Activated T-cell treated with anti-CD3 and anti-CD28 coated beads, Interleukin-2, amount 50 U/mL, for 72 hours (primary cell): ENCODE data around the gene GRM8. TPM values are rescaled to one million over a fixed set of nuclear protein-coding genes. Genes with fewer than 3 reads are reported as not detected.

Experiments
- ATAC-seq, 2 donors: fragments of 150-1000 bp; cut with Tn5 transposase; replicated peaks in 1 of 2; 2 replicates each; pipeline ENCODE4 v1.10.0; 2021; ENCODE audit warnings: moderate library complexity in 2 of 2, mild to moderate bottlenecking in 1 of 2
- DNase-seq, 2 donors: peaks; one replicate each; pipeline ENCODE4 v3.0.0; 2021 to 2022; ENCODE audit warnings: mixed read lengths in 1 of 2
- H3K27ac Mint-ChIP-seq: one replicate; pipeline ENCODE4 v1.8.0; 2022; ENCODE audit warnings: mild to moderate bottlenecking, moderate library complexity, mixed read lengths
- H3K27me3 Mint-ChIP-seq: one replicate; pipeline ENCODE4 v1.8.0; 2022; ENCODE audit warnings: low read depth, mixed read lengths
- H3K36me3 Mint-ChIP-seq, 2 donors: one replicate each; pipeline ENCODE4 v1.8.0; 2022; ENCODE audit warnings: mixed read lengths in 2 of 2, mild to moderate bottlenecking in 1 of 2; ENCODE audit not compliant: insufficient read depth in 2 of 2
- H3K4me1 Mint-ChIP-seq: one replicate; pipeline ENCODE4 v1.8.0; 2022; ENCODE audit warnings: low read depth, mixed read lengths
- H3K4me3 Mint-ChIP-seq, 2 donors: one replicate each; pipeline ENCODE4 v1.8.0; 2022; ENCODE audit warnings: mild to moderate bottlenecking in 2 of 2, mixed read lengths in 2 of 2, moderate library complexity in 2 of 2
- H3K9me3 Mint-ChIP-seq, 2 donors: one replicate each; pipeline ENCODE4 v1.8.0; 2022; ENCODE audit warnings: mixed read lengths in 2 of 2
- total RNA-seq, 2 donors: library from RNA; stranded (reverse); gene quantifications; one replicate each; pipeline ENCODE4 v1.2.3, GENCODE V29; 2022

Gene GRM8
- total RNA-seq, 2 donors from 2014 or later = not detected

DNA sequence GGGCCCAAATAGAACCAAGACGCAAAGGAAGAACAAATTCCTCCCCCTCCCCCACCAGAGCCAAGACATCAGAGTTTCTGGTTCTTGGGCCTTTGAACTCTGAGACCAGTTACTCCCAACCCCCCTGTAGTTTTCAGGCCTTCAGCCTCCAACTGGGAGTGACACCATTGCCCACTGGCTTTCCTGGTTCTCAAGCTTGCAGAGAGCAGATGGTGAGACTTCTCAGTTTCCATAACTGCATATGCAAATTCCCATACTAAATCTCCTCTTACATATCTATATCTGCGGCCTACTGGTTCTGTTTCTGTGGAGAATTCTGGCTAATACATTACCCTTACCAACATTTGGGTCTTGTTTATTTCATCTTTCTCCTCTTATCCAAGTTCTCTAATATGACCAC is 762.9 kb downstream of the GRM8 start:
- H3K36me3 Mint-ChIP-seq = no peaks in the 10 kb centered on the region
- no peak overlapping the region for H3K27ac Mint-ChIP-seq
- peaks cover 4 to 7% of the 10 kb centered on the region in 2 donors for H3K9me3 Mint-ChIP-seq
- H3K4me3 Mint-ChIP-seq = no peak overlapping the region
- ATAC-seq = no peak
- no peak for DNase-seq
- H3K27me3 Mint-ChIP-seq = no peaks in the 10 kb centered on the region
- no peaks in the 10 kb centered on the region for H3K4me1 Mint-ChIP-seq

DNA sequence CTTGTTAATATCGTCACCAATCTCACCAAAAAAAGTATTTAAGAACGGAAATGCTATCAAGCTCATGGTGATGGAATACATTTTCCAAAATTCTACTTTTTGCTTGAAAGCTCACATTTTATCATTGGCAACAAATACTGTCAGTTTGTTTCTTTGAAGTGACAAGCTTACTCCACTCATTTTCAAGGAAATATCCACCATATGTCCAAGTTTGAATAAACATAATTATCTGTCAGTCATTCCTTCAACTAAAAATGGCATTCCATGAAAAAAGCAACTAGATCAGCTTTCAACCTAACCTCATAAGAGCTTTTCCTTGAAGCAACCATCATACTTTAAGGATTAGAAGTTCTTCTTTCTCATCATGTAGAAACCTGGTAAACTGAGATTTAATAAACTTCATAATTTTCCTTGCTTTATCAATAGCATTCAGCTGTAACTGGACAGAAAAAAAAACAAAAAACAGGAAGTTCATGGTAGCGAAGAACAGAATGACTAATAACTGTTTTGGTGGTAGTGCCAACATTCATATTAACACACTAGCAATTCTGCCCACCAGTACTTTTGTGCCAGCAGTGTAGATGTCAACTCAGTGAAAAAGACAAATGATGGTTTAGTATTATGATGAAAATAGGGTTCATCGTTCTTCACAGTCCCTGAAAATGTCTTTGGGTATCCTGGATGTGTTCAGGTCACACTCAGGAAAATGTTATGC is 764.9 kb downstream of the GRM8 start:
- no peaks in the 10 kb centered on the region for H3K4me1 Mint-ChIP-seq
- no peak for DNase-seq
- no peaks in the 10 kb centered on the region for H3K36me3 Mint-ChIP-seq
- H3K4me3 Mint-ChIP-seq = no peak overlapping the region
- peaks cover 3 to 6% of the 10 kb centered on the region in 2 donors for H3K9me3 Mint-ChIP-seq
- no peaks in the 10 kb centered on the region for H3K27me3 Mint-ChIP-seq
- H3K27ac Mint-ChIP-seq = no peak overlapping the region
- ATAC-seq = no peak

DNA sequence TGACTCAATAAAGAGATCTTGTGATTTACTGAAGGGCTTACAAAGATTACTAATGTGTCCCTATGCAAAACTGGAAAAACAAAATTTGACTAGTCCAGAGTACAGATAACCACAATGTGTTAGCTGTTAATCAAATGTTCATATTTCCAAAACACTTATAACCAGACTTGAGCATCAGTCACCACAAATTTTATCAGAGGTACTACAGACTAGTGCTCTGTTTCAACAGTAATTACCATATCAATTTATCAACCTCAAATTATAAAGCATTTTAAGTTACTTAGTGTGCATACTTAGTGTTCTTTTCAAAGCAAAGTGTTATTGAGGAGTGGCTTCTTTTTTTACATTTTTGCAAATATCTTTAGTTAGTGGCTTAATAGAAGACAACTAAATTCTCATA is 765.9 kb downstream of the GRM8 start:
- no peaks in the 10 kb centered on the region for H3K36me3 Mint-ChIP-seq
- no peak overlapping the region for H3K4me3 Mint-ChIP-seq
- no peak overlapping the region for H3K27ac Mint-ChIP-seq
- ATAC-seq = no peak
- DNase-seq = no peak
- H3K27me3 Mint-ChIP-seq = no peaks in the 10 kb centered on the region
- no peaks in the 10 kb centered on the region for H3K4me1 Mint-ChIP-seq
- peaks cover 3 to 6% of the 10 kb centered on the region in 2 donors for H3K9me3 Mint-ChIP-seq

DNA sequence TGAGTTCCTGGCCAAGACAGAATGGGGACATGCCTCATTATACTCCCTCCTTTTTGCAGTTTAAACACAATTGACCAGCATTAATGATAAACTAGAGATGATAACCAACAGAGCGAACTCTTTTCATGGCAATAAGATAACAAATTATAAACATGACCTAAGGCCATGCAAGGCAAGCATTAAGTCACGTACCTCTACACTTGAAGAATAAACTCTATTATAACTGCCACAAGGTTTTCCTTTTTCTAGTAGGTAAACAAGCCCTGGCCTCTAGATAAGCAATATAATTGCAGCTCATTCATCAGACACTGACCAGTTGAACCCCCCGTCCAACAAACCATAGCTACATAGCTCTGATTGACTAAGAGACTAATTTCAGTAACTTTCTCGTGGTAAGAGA is 767.0 kb downstream of the GRM8 start:
- H3K27me3 Mint-ChIP-seq = no peaks in the 10 kb centered on the region
- no peak for ATAC-seq

DNA sequence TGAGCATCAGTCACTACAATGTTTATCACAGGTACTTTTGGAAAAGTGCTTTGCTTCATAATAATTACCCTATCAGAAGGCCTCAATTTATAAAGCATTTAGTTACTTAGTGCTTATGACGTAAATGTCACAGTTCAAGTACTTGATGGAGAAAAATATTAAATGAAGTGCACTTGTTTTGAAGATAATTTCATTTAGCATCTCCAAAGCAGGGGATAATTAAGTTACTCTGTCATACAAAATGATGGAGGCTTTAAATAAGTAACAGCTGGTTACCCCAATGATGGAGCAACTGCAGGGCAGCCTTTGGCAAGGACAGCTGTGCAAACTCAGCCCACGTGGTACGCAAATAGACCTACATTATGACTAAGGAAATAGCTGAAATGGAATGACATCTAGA is 768.8 kb downstream of the GRM8 start:
- DNase-seq (no peak), ATAC-seq (no peak)
- no peak overlapping the region for H3K4me3 Mint-ChIP-seq
- H3K36me3 Mint-ChIP-seq = no peaks in the 10 kb centered on the region
- peaks cover 3% of the 10 kb centered on the region in 2 donors for H3K9me3 Mint-ChIP-seq
- no peaks in the 10 kb centered on the region for H3K27me3 Mint-ChIP-seq
- no peak overlapping the region for H3K27ac Mint-ChIP-seq
- no peaks in the 10 kb centered on the region for H3K4me1 Mint-ChIP-seq

More for the DNA sequence above, 767.0 kb downstream of the GRM8 start:
- no peaks in the 10 kb centered on the region for H3K36me3 Mint-ChIP-seq
- H3K27ac Mint-ChIP-seq = no peak overlapping the region
- no peak overlapping the region for H3K4me3 Mint-ChIP-seq
- H3K4me1 Mint-ChIP-seq = no peaks in the 10 kb centered on the region
- DNase-seq = no peak
- H3K9me3 Mint-ChIP-seq = peaks cover 3 to 6% of the 10 kb centered on the region in 2 donors

DNA sequence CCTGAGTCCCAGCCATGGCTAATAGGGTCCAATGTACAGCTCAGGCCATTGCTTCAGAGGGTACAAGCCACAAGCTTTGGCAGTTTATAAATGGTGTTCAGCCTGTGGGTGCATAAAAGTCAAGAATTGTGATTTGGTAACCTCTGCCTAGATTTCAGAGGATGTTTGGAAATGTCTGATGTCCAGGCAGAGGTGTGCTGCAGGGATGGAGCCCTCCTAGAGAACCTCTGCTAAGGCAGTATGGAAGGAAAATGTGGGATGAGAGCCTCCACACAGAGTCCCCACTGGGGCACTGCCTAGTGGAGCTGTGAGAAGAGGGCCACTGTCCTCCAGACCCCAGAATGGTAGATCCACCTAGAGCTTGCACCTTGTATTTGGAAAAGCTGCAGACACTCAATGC is 779.9 kb downstream of the GRM8 start:
- Mint-ChIP-seq H3K4me3 (no peak overlapping the region), H3K27me3 (no peaks in the 10 kb centered on the region), H3K4me1 (no peaks in the 10 kb centered on the region), H3K36me3 (no peaks in the 10 kb centered on the region), H3K27ac (no peak overlapping the region), H3K9me3 (peaks cover 9 to 13% of the 10 kb centered on the region in 2 donors)
- ATAC-seq = no peak
- no peak for DNase-seq

DNA sequence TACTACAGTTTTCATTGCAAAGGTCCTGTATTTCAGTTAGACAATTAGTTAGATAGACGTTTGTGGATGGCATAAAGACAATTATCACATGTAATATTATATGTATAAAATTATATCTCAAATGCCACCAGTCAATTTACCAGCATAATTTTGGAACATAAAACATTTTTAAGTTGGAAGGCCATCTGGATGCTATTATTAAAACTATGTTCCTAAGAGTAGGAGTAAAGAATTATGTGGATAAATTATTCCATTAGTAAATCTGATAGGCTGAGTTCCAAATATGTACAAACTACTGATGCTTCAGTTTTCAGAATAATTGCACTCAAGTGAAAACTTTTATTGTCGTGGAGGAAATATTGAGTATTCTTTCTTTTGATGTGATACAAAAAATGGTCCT is 790.3 kb downstream of the GRM8 start:
- Mint-ChIP-seq H3K27me3 (no peaks in the 10 kb centered on the region), H3K4me3 (no peak overlapping the region)
- DNase-seq = no peak

DNA sequence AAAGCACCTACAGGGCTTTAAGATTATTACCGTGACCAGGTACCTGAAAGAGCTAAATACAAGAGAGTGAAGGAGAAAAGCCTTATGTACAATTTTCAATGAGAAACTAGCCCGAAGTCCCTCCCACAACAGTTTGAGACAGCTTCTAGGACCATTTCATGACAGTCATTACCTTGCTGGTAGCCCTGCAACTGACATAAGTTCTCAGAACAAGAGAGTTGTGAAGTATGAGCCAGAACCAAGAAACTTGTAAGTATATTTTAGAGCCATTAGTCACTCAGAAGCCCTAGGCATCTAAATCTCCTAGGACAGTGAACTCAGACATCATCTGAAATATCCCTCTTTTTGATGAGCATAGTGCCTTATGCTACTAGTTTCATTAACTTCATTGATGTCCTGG is 792.1 kb downstream of the GRM8 start:
- Mint-ChIP-seq H3K27ac (no peak overlapping the region), H3K27me3 (no peaks in the 10 kb centered on the region), H3K9me3 (peaks cover 3 to 4% of the 10 kb centered on the region in 2 donors), H3K36me3 (no peaks in the 10 kb centered on the region), H3K4me3 (no peak overlapping the region), H3K4me1 (no peaks in the 10 kb centered on the region)
- DNase-seq (no peak), ATAC-seq (no peak)

More for the DNA sequence above, 790.3 kb downstream of the GRM8 start:
- peaks cover 3 to 4% of the 10 kb centered on the region in 2 donors for H3K9me3 Mint-ChIP-seq
- ATAC-seq = no peak
- H3K27ac Mint-ChIP-seq = no peak overlapping the region
- no peaks in the 10 kb centered on the region for H3K4me1 Mint-ChIP-seq
- H3K36me3 Mint-ChIP-seq = no peaks in the 10 kb centered on the region

DNA sequence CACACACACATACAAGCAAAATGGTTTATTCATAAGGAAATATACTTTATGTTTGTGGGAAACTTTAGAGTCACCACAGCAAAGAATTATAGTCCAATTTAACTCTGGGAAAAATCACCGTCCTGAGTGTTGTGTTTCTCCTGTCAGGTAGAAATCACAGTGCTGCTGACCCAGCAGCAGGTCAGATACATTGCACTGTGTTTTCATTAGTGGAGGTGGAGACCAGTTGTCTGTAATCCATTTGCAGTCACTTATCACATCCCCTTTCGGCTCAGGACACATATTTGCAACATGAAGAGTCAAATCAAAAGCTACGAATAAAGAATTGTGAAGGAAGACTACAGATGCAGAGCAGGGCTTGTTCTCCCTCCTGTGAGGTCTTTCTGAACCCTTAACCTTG is 799.6 kb downstream of the GRM8 start:
- Mint-ChIP-seq H3K4me1 (no peaks in the 10 kb centered on the region), H3K4me3 (no peak overlapping the region), H3K27me3 (no peaks in the 10 kb centered on the region), H3K27ac (no peak overlapping the region), H3K36me3 (no peaks in the 10 kb centered on the region), H3K9me3 (peaks cover 4 to 5% of the 10 kb centered on the region in 2 donors)
- no peak for DNase-seq
- ATAC-seq = no peak

DNA sequence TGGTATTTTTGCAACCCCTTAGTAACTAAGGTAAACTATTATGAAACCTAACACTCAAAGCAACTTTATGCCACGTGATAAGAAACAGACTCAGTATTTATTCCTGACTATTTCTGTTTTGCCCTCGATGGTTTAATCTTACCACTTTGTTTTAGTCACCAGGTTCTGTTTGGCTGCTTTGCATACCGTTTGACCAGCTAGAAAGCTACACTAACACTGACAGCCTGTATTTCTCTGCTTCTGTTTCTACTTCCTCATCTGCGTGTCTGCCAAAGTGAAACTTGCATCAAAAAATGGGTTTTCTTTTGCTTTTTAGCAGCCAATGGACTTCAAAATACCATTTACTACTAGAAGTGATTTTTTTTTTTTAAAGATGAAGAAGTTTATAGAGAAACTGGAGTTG is 802.5 kb downstream of the GRM8 start:
- H3K27ac Mint-ChIP-seq = no peak overlapping the region
- ATAC-seq (no peak), DNase-seq (no peak)
- peaks cover 4 to 5% of the 10 kb centered on the region in 2 donors for H3K9me3 Mint-ChIP-seq
- no peak overlapping the region for H3K4me3 Mint-ChIP-seq
- H3K27me3 Mint-ChIP-seq = no peaks in the 10 kb centered on the region
- H3K36me3 Mint-ChIP-seq = no peaks in the 10 kb centered on the region
- no peaks in the 10 kb centered on the region for H3K4me1 Mint-ChIP-seq

DNA sequence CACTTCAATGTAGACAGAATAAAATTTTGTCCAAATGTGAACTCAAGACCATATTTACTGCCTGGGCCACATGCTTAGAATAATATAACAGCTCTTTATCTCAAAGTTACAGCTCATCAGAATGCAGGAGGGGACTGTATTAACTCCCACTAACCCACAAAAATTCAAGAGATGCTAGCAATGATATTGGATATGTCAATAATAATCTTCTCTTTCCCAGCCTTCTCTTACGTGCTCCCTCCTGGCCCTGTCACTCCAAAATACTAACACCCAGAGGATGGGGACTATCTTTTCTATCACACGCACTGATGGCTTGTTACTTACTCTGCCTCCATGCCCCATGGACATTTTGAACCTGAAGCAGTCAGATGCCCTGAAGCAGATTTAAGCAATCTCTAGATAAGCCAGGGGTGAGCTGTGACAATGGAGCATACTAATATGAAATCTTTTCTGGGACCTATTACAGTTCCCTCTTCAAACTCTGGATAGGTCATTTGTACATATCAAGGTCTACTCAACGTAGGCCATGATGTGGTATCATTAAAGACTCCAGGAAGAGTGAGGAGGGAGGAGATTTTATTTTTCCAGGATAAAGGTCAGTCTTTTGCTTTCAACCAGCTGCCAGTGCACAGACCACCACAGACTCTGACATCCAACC is 803.0 kb downstream of the GRM8 start:
- Mint-ChIP-seq H3K9me3 (peaks cover 4 to 5% of the 10 kb centered on the region in 2 donors), H3K4me1 (no peaks in the 10 kb centered on the region), H3K4me3 (no peak overlapping the region), H3K27ac (no peak overlapping the region), H3K36me3 (no peaks in the 10 kb centered on the region), H3K27me3 (no peaks in the 10 kb centered on the region)
- ATAC-seq = no peak
- DNase-seq = no peak

DNA sequence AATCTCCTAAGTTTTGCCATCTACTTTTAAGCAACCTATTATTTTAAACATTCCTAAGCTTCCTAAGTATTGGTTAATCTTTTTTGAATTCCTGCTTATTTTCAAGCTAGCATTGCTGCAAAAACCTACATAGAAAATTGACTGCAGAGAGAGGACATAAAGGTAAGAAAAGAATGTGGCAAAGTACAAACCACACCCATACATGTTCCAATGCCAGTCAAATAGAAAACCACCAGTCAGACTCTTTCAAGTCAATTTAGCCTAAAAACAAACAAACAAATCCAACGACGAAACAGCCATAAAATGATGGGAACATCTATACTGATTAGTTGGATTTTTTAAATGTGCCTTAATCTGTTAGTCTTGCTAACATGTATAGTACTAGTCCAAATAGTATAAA is 804.8 kb downstream of the GRM8 start:
- DNase-seq = no peak
- H3K4me1 Mint-ChIP-seq = no peaks in the 10 kb centered on the region
- no peaks in the 10 kb centered on the region for H3K36me3 Mint-ChIP-seq
- no peak overlapping the region for H3K27ac Mint-ChIP-seq
- ATAC-seq = no peak
- no peaks in the 10 kb centered on the region for H3K27me3 Mint-ChIP-seq
- H3K4me3 Mint-ChIP-seq = no peak overlapping the region
- peaks cover 4 to 5% of the 10 kb centered on the region in 2 donors for H3K9me3 Mint-ChIP-seq

DNA sequence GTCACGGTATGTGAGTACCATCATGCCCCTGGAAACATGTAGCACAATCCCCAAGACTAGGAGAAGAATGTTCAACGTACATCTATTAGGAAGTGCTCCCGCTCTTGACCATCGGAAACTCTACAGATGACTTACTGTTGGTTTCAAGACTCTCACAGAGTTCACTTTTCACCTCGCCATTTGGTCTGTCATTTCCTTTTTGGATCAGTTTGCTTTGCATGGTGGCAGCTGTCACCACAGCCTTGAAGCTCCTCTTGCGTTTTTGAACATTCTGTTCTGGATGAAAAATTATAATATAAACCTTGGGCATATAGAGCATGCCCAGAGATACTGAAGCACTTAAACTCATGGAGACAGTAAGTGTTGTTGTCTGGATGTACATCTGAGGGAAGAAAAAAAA is 806.8 kb downstream of the GRM8 start:
- no peaks in the 10 kb centered on the region for H3K4me1 Mint-ChIP-seq
- ATAC-seq (no peak), DNase-seq (no peak)
- no peaks in the 10 kb centered on the region for H3K36me3 Mint-ChIP-seq
- no peaks in the 10 kb centered on the region for H3K27me3 Mint-ChIP-seq
- peaks cover 0 to 1% of the 10 kb centered on the region in 2 donors for H3K9me3 Mint-ChIP-seq
- no peak overlapping the region for H3K27ac Mint-ChIP-seq
- no peak overlapping the region for H3K4me3 Mint-ChIP-seq

DNA sequence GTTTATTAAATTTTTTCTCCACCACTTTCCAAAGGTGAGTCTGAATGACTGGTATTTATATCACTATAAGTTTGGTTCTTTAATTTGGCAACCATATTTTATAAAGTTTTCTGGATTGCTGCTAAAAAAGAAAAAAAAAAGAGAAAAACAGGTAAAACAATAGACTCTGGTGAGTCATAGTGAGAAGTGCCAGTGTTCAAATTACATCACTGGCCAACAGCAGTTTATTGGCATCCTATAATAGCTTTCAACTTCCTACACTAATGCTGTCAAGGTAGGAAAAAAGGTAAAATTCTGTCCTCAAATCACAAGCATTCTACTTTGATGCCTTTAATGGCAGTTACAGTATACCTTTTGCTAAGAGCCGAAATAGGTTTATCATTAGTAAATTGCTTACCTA is 808.8 kb downstream of the GRM8 start:
- DNase-seq = no peak
- H3K4me1 Mint-ChIP-seq = no peaks in the 10 kb centered on the region
- H3K27me3 Mint-ChIP-seq = no peaks in the 10 kb centered on the region
- H3K4me3 Mint-ChIP-seq = no peak overlapping the region
- H3K36me3 Mint-ChIP-seq = no peaks in the 10 kb centered on the region
- H3K9me3 Mint-ChIP-seq = peaks cover 0 to 2% of the 10 kb centered on the region in 2 donors
- H3K27ac Mint-ChIP-seq = no peak overlapping the region
- no peak for ATAC-seq
